Measurements from ENCODE around the gene ATP6AP1. TPM values are rescaled to one million over a fixed set of nuclear protein-coding genes. Genes with fewer than 3 reads are reported as not detected.

The ATP6AP1 gene
- total and polyA plus RNA-seq, 10 of the 15 experiments (the other 5 are each of a cell fraction or from before 2014, with no cell fraction given) = 4.5 to 56.4 (median 32.0) TPM

DNA sequence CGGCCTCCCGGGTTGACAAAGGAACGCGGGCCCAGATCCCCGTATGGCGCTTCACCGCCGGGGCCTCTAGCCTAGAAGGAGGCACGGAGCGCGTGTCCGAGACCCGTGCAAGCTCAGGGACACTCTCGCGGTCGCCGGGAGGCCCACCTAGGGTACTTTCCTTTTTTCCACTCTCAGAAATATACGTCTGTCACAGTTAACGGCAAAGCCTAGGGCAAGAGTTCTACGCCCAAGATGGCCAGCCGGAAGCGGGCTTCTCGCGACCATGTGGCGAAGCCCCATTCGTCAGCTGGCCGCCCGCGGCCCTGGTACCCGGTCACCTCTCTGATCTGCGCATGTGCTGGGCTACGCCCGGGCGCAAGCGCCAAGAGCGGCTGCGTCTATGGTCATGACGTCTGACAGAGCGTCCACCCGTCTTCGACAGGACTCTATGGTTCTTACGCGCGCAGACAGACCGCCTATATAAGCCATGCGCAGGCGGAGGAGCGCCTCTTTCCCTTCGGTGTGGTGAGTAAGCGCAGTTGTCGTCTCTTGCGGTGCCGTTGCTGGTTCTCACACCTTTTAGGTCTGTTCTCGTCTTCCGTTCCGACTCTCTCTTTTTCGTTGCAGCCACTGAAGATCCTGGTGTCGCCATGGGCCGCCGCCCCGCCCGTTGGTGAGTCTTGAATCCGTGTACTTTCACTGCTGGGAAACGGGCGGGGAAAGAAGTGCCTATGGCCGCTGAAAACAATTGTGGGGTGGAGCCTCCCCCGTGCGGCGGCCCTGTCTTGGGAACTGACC is 30.4 kb upstream of the ATP6AP1 start, which contains the start of gene RPL10:
Gene RPL10, plus strand, starts transcription at position 490 of the 780 bp plus-strand sequence. Its CDS starts 143 bp downstream, at position 633.
- ChIA-PET SMC1A (ENCODE audit: uncharacterized antibody, unreplicated experiment) (interaction anchor here (0.6 to 2.5 kb wide), 4 partner anchors 24 to 301 kb away, joined by 3 to 7 read pairs (median 6); partner anchors contain the start of gene FLNA), RAD21 (ENCODE audit: unreplicated experiment) (interaction anchor here (1.0 to 2.1 kb wide), 6 partner anchors 13 to 129 kb away, joined by 3 to 7 read pairs (median 4); partner anchors contain the start of genes ATP6AP1 and SLC10A3), POLR2A (interaction anchor here (1.0 to 3.8 kb wide), 11 partner anchors 11 to 130 kb away, joined by 3 to 22 read pairs (median 3); partner anchors contain the start of genes ATP6AP1, DNASE1L1, EMD and FAM3A), CTCF (interaction anchor here (1.4 to 3.0 kb wide), 4 partner anchors 13 to 128 kb away, joined by 5 to 23 read pairs (median 10); partner anchors contain the start of gene TAFAZZIN)
- TSS peak; percentile 85 for BruUV-seq (replicated peaks)
- Histone ChIP-seq H3K9me3 (replicated peaks; ENCODE audit: control insufficient read depth, insufficient read depth, low read length) (no peaks in the 10 kb centered on the region; the same call in 2 of the 3 replicates), H3K79me2 (ENCODE audit: control insufficient read depth, insufficient read depth, low read length) (peaks cover 29% of the 10 kb centered on the region), H3K27me3 (replicated peaks in 1 of 2; ENCODE audit: control insufficient read depth in 2 of 2, insufficient read depth in 2 of 2, low read length in 1 of 2) (no peaks in the 10 kb centered on the region), H3K36me3 (ENCODE audit: control insufficient read depth in 2 of 2, insufficient read depth in 2 of 2, low read length in 1 of 2) (peaks cover 10 to 12% of the 10 kb centered on the region in 2 experiments), H3K9ac (ENCODE audit: control insufficient read depth, insufficient read depth, low read length) (peak within 1 kb of the TSS; percentile 99), H3K4me1 (ENCODE audit: control insufficient read depth, insufficient read depth, low read length) (peaks cover 3% of the 10 kb centered on the region; the same call in 1 of the 2 replicates), H4K20me1 (ENCODE audit: control insufficient read depth, insufficient read depth) (peaks cover 5% of the 10 kb centered on the region; the same call in 1 of the 2 replicates), H3K4me3 (peak within 1 kb of the TSS; percentile 73), H3K4me2 (ENCODE audit: control insufficient read depth, insufficient read depth) (peak within 1 kb of the TSS; percentile 82), H3K27ac (ENCODE audit: control insufficient read depth, insufficient read depth) (peak within 1 kb of the TSS; percentile 97), H2AFZ (ENCODE audit: control insufficient read depth, low read depth, low read length) (peak within 1 kb of the TSS; percentile 51)
- intact Hi-C loops (cut with micrococcal nuclease; ENCODE audit: unreplicated experiment) (loop anchor here (5.0 kb wide), 1 partner anchor 39 kb away; the partner anchor contains the start of gene GDI1), in situ Hi-C loops (cut with MboI) (no loop called here)
- peak; percentile 90 for DNase-seq (ENCODE audit: low read depth, low spot score)
- peak; percentile 78 for ATAC-seq
- whole genome bisulfite sequencing (ENCODE audit: insufficient coverage, insufficient replicate concordance, low lambda C conversion rate, missing lambda C conversion rate) = 28% methylated on average over 69 of the region's 69 CpGs
- no peak for FAIRE-seq
- TF ChIP-seq KLF5 (IDR thresholded peaks at IDR 0.05; ENCODE audit: partially characterized antibody) = no peak
- TF ChIP-seq MYC (IDR thresholded peaks at IDR 0.05; ENCODE audit: insufficient read depth, insufficient read length, insufficient replicate concordance, low read length, severe bottlenecking) = no peak
- TF ChIP-seq, protein P1, sequence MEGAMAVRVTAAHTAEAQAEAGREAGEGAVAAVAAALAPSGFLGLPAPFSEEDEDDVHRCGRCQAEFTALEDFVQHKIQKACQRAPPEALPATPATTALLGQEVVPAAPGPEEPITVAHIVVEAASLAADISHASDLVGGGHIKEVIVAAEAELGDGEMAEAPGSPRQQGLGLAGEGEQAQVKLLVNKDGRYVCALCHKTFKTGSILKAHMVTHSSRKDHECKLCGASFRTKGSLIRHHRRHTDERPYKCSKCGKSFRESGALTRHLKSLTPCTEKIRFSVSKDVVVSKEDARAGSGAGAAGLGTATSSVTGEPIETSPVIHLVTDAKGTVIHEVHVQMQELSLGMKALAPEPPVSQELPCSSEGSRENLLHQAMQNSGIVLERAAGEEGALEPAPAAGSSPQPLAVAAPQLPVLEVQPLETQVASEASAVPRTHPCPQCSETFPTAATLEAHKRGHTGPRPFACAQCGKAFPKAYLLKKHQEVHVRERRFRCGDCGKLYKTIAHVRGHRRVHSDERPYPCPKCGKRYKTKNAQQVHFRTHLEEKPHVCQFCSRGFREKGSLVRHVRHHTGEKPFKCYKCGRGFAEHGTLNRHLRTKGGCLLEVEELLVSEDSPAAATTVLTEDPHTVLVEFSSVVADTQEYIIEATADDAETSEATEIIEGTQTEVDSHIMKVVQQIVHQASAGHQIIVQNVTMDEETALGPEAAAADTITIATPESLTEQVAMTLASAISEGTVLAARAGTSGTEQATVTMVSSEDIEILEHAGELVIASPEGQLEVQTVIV (IDR thresholded peaks at IDR 0.05; ENCODE audit: borderline replicate concordance, partially characterized antibody) = no peak
- TF ChIP-seq FOXK2 (IDR thresholded peaks at IDR 0.05) = no peak
- no peak for TF ChIP-seq SP1 (IDR thresholded peaks at IDR 0.05; ENCODE audit: low read depth, low read length)
- TF ChIP-seq, protein P2, sequence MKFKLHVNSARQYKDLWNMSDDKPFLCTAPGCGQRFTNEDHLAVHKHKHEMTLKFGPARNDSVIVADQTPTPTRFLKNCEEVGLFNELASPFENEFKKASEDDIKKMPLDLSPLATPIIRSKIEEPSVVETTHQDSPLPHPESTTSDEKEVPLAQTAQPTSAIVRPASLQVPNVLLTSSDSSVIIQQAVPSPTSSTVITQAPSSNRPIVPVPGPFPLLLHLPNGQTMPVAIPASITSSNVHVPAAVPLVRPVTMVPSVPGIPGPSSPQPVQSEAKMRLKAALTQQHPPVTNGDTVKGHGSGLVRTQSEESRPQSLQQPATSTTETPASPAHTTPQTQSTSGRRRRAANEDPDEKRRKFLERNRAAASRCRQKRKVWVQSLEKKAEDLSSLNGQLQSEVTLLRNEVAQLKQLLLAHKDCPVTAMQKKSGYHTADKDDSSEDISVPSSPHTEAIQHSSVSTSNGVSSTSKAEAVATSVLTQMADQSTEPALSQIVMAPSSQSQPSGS (IDR thresholded peaks at IDR 0.05; ENCODE audit: low read length) = no peak
- TF ChIP-seq, protein P3, sequence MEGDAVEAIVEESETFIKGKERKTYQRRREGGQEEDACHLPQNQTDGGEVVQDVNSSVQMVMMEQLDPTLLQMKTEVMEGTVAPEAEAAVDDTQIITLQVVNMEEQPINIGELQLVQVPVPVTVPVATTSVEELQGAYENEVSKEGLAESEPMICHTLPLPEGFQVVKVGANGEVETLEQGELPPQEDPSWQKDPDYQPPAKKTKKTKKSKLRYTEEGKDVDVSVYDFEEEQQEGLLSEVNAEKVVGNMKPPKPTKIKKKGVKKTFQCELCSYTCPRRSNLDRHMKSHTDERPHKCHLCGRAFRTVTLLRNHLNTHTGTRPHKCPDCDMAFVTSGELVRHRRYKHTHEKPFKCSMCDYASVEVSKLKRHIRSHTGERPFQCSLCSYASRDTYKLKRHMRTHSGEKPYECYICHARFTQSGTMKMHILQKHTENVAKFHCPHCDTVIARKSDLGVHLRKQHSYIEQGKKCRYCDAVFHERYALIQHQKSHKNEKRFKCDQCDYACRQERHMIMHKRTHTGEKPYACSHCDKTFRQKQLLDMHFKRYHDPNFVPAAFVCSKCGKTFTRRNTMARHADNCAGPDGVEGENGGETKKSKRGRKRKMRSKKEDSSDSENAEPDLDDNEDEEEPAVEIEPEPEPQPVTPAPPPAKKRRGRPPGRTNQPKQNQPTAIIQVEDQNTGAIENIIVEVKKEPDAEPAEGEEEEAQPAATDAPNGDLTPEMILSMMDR (IDR thresholded peaks at IDR 0.05 in 2 of 3, conservative IDR thresholded peaks at IDR 0.05 in 1 of 3; ENCODE audit: control insufficient read depth in 2 of 3, extremely low read depth in 1 of 3, insufficient read depth in 1 of 3, low read depth in 3 of 3, low read length in 3 of 3) = no peak
- no peak for TF ChIP-seq TCF7 (IDR thresholded peaks at IDR 0.05; ENCODE audit: borderline replicate concordance)
- no peak for TF ChIP-seq KDM1A (IDR thresholded peaks at IDR 0.05; ENCODE audit: borderline replicate concordance)
- TF ChIP-seq ZNF207 (IDR thresholded peaks at IDR 0.05; ENCODE audit: borderline replicate concordance) = no peak
- TF ChIP-seq, protein P4, sequence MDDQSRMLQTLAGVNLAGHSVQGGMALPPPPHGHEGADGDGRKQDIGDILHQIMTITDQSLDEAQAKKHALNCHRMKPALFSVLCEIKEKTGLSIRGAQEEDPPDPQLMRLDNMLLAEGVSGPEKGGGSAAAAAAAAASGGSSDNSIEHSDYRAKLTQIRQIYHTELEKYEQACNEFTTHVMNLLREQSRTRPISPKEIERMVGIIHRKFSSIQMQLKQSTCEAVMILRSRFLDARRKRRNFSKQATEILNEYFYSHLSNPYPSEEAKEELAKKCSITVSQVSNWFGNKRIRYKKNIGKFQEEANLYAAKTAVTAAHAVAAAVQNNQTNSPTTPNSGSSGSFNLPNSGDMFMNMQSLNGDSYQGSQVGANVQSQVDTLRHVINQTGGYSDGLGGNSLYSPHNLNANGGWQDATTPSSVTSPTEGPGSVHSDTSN (IDR thresholded peaks at IDR 0.05; ENCODE audit: insufficient replicate concordance, low read depth, low read length) = no peak
- TF ChIP-seq RFX5 (IDR thresholded peaks at IDR 0.05; ENCODE audit: low read depth, low read length) = no peak
- TF ChIP-seq NR2C2 (IDR thresholded peaks at IDR 0.05; ENCODE audit: borderline replicate concordance, control insufficient read depth, insufficient read length, low read depth) = no peak
- no peak for TF ChIP-seq EED (IDR thresholded peaks at IDR 0.05; ENCODE audit: low read depth)

All from GM12878 (cell line).